Parathyroid adenoma (tissue), 2 donors: ENCODE results near the gene CPN1.

Experiments
- H2AFZ ChIP-seq: fragments of 300-600 bp; sonication (generic); one replicate; pipeline ENCODE4 v1.7.0; 2017; ENCODE audit warnings: antibody characterized with exemption, mild to moderate bottlenecking
- H3K27ac ChIP-seq: fragments of 300-600 bp; sonication (generic); one replicate; pipeline ENCODE4 v1.7.0; 2017
- H3K27me3 ChIP-seq: fragments of 300-600 bp; sonication (generic); one replicate; pipeline ENCODE4 v1.7.0; 2017; ENCODE audit warnings: low read length; ENCODE audit not compliant: control insufficient read depth, insufficient read depth
- H3K36me3 ChIP-seq: fragments of 300-600 bp; sonication (generic); one replicate; pipeline ENCODE4 v1.7.0; 2017; ENCODE audit warnings: low read length; ENCODE audit not compliant: control insufficient read depth, insufficient read depth
- H3K4me1 ChIP-seq: fragments of 300-600 bp; sonication (generic); one replicate; pipeline ENCODE4 v1.7.0; 2017; ENCODE audit warnings: control low read depth
- H3K4me2 ChIP-seq: fragments of 300-600 bp; sonication (generic); one replicate; pipeline ENCODE4 v1.7.0; 2017; ENCODE audit warnings: low read length
- H3K4me3 ChIP-seq: fragments of 300-600 bp; sonication (generic); one replicate; pipeline ENCODE4 v1.7.0; 2017; ENCODE audit warnings: low read depth, low read length
- H3K79me2 ChIP-seq: fragments of 300-600 bp; sonication (generic); one replicate; pipeline ENCODE4 v1.7.0; 2017; ENCODE audit warnings: control low read depth
- H3K9ac ChIP-seq: fragments of 300-600 bp; sonication (generic); one replicate; pipeline ENCODE4 v1.7.0; 2017; ENCODE audit warnings: mild to moderate bottlenecking
- H3K9me3 ChIP-seq: fragments of 300-600 bp; sonication (generic); one replicate; pipeline ENCODE4 v1.7.0; 2017; ENCODE audit warnings: low read length; ENCODE audit not compliant: control insufficient read depth
- CTCF ChIP-seq: fragments of 300-600 bp; sonication (generic); IDR thresholded peaks from one replicate; pipeline ENCODE4 v1.7.0; 2017; ENCODE audit warnings: antibody characterized with exemption, mild to moderate bottlenecking
- donor health status: primary hyperparathyroidism.

The CPN1 gene

GRCh38 chr10:100124097-100124496, 42.4 kb upstream of the CPN1 start:
- no peak for TF ChIP-seq CTCF
- H2AFZ ChIP-seq: no peak overlapping the region
- H3K4me1 ChIP-seq: no peaks in the 10 kb centered on the region
- H3K4me3 ChIP-seq: no peak overlapping the region
- no peaks in the 10 kb centered on the region for H3K79me2 ChIP-seq
- H3K9ac ChIP-seq: no peak overlapping the region
- H3K4me2 ChIP-seq: no peak overlapping the region
- H3K36me3 ChIP-seq: no peaks in the 10 kb centered on the region
- no peaks in the 10 kb centered on the region for H3K27me3 ChIP-seq
- no peak overlapping the region for H3K27ac ChIP-seq
- no peaks in the 10 kb centered on the region for H3K9me3 ChIP-seq

- no peaks in the 10 kb centered on the region for H3K9me3 ChIP-seq
- H3K4me2 ChIP-seq: no peak overlapping the region
- H3K4me1 ChIP-seq: no peaks in the 10 kb centered on the region
- H2AFZ ChIP-seq: no peak overlapping the region
- H3K27ac ChIP-seq: no peak overlapping the region
- H3K79me2 ChIP-seq: no peaks in the 10 kb centered on the region
- no peak overlapping the region for H3K4me3 ChIP-seq
- H3K27me3 ChIP-seq: no peaks in the 10 kb centered on the region
- no peak overlapping the region for H3K9ac ChIP-seq
- TF ChIP-seq CTCF: no peak
- H3K36me3 ChIP-seq: no peaks in the 10 kb centered on the region
These were observed 41.1 kb upstream of the CPN1 start for GRCh38 chr10:100122780-100123179.

- H3K79me2 ChIP-seq: no peaks in the 10 kb centered on the region
These were observed 38.9 kb upstream of the CPN1 start for GRCh38 chr10:100120550-100120949.

GRCh38 chr10:100119726-100120125, 38.1 kb upstream of the CPN1 start:
- H2AFZ ChIP-seq: no peak overlapping the region
- no peak for TF ChIP-seq CTCF
- no peaks in the 10 kb centered on the region for H3K36me3 ChIP-seq
- H3K79me2 ChIP-seq: no peaks in the 10 kb centered on the region
- no peak overlapping the region for H3K9ac ChIP-seq
- H3K4me1 ChIP-seq: no peaks in the 10 kb centered on the region
- H3K4me3 ChIP-seq: no peak overlapping the region
- H3K27ac ChIP-seq: no peak overlapping the region
- no peaks in the 10 kb centered on the region for H3K27me3 ChIP-seq
- H3K4me2 ChIP-seq: no peak overlapping the region
- no peaks in the 10 kb centered on the region for H3K9me3 ChIP-seq

More at GRCh38 chr10:100120550-100120949, 38.9 kb upstream of the CPN1 start:
- Histone ChIP-seq H3K9ac (no peak overlapping the region), H2AFZ (no peak overlapping the region), H3K27ac (no peak overlapping the region), H3K27me3 (no peaks in the 10 kb centered on the region), H3K4me3 (no peak overlapping the region), H3K36me3 (no peaks in the 10 kb centered on the region), H3K4me2 (no peak overlapping the region), H3K9me3 (no peaks in the 10 kb centered on the region), H3K4me1 (no peaks in the 10 kb centered on the region)
- TF ChIP-seq CTCF: no peak

GRCh38 chr10:100114976-100115770, 33.5 kb upstream of the CPN1 start:
- Histone ChIP-seq H3K4me1 (no peaks in the 10 kb centered on the region), H2AFZ (no peak overlapping the region), H3K79me2 (no peaks in the 10 kb centered on the region), H3K36me3 (no peaks in the 10 kb centered on the region), H3K27me3 (no peaks in the 10 kb centered on the region), H3K4me2 (no peak overlapping the region), H3K27ac (no peak overlapping the region), H3K9me3 (no peaks in the 10 kb centered on the region), H3K4me3 (no peak overlapping the region), H3K9ac (no peak overlapping the region)
- no peak for TF ChIP-seq CTCF
